NCI-H187 treated with DMSO at 0.1 percent for 48 hours (cell line): ENCODE data around the gene PIK3CD.
"Not testable (repeated sequence)": the region's sequence is repeated elsewhere in the genome, so short reads cannot be mapped to it uniquely, and the experiment has no call there.

Source experiments
- DNase-seq: peaks from one replicate; lab custom pipeline; 2025; lab: John Stamatoyannopoulos, UW

The PIK3CD gene

GRCh38 chr1:9689971-9690381 is 38.4 kb downstream of the PIK3CD start:
- DNase-seq: no peak

GRCh38 chr1:9690440-9691107 is 39.0 kb downstream of the PIK3CD start:
- DNase-seq: no peak

- no peak for DNase-seq
Measured at GRCh38 chr1:9691108-9691445, 39.5 kb downstream of the PIK3CD start.

- DNase-seq: no peak
Measured at GRCh38 chr1:9691691-9692090, 40.2 kb downstream of the PIK3CD start.

- no peak for DNase-seq
Measured at GRCh38 chr1:9696793-9697192, 45.3 kb downstream of the PIK3CD start.

- no peak for DNase-seq
Measured at GRCh38 chr1:9699361-9699760, 47.8 kb downstream of the PIK3CD start.

GRCh38 chr1:9700340-9700739 is 48.8 kb downstream of the PIK3CD start:
- DNase-seq: no peak

GRCh38 chr1:9701665-9702064 is 50.1 kb downstream of the PIK3CD start:
- no peak for DNase-seq

- no peak for DNase-seq
Measured at GRCh38 chr1:9703165-9703509, 51.6 kb downstream of the PIK3CD start.

GRCh38 chr1:9703681-9704080 is 52.1 kb downstream of the PIK3CD start:
- DNase-seq: no peak

- DNase-seq: no peak
Measured at GRCh38 chr1:9705337-9706093, 54.0 kb downstream of the PIK3CD start.

- DNase-seq: no peak
Measured at GRCh38 chr1:9706178-9706577, 54.6 kb downstream of the PIK3CD start.

- no peak for DNase-seq
Measured at GRCh38 chr1:9710037-9710436, 58.5 kb downstream of the PIK3CD start.

- DNase-seq: no peak
Measured at GRCh38 chr1:9711466-9712020, 60.0 kb downstream of the PIK3CD start.

GRCh38 chr1:9712767-9713166 is 61.2 kb downstream of the PIK3CD start:
- DNase-seq: not testable (repeated sequence)

- DNase-seq: no peak
Measured at GRCh38 chr1:9714257-9714718, 62.8 kb downstream of the PIK3CD start.

- DNase-seq: no peak
Measured at GRCh38 chr1:9715536-9716226, 64.2 kb downstream of the PIK3CD start.

GRCh38 chr1:9716404-9717192 is 65.1 kb downstream of the PIK3CD start:
- DNase-seq: no peak

- DNase-seq: no peak
Measured at GRCh38 chr1:9717193-9718005, 65.9 kb downstream of the PIK3CD start.

- no peak for DNase-seq
Measured at GRCh38 chr1:9718006-9718680, 66.6 kb downstream of the PIK3CD start.
